ENCODE results near the gene NRG4. TPM values are rescaled to one million over a fixed set of nuclear protein-coding genes. Genes with fewer than 3 reads are reported as not detected.

The NRG4 gene
- total and polyA plus RNA-seq, 9 of the 15 experiments (the other 6 are each of a cell fraction or from before 2014, with no cell fraction given) = 0.33 to 2.5 (median 0.76) TPM

DNA sequence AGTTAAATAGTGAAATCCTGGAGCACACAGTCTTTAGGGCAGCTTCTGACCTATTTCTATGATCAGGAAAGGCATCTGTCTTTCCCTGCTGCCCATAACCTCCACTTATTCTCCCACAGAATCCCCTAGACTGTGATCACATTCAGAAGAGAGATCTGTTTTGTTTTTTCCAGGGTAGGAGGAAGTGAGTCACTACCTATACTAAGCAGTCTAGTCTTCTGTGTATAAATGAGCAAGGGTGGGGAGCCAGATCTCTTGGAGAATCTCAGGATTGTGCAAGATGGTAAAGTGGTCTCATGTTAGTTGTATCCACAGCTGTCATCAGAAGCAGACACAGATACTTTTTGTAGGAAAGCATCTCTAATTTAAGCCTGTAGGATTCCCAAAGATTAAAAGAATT, 120.3 kb downstream of the NRG4 start:
- no peak overlapping the region for H3K4me2 ChIP-seq (ENCODE audit: insufficient read depth, low read length)
- H4K20me1 ChIP-seq (replicated peaks; ENCODE audit: control insufficient read depth, insufficient read depth, low read length) = no peaks in the 10 kb centered on the region
- no peak for FAIRE-seq
- H3K36me3 ChIP-seq (ENCODE audit: control insufficient read depth, insufficient read depth, low read length) = peaks cover 65% of the 10 kb centered on the region
- ChIA-PET CTCF (ENCODE audit: low intra/inter-chr PET ratio) (no interaction called here), POLR2A (interaction anchor here (1.2 to 2.3 kb wide), 3 partner anchors 9 to 12 kb away, joined by 3 to 6 read pairs (median 5); partner anchors contain the start of gene FBXO22)
- no peaks in the 10 kb centered on the region for H3K9me3 ChIP-seq (replicated peaks; ENCODE audit: control insufficient read depth, insufficient read depth, low read depth, low read length)
- H3K9ac ChIP-seq (ENCODE audit: insufficient read depth in 1 of 2, low read depth in 2 of 2, low read length in 2 of 2) = no peak overlapping the region
- no peak overlapping the region for H3K4me3 ChIP-seq
- in situ Hi-C loops (cut with MboI) = no loop called here
- H3K4me1 ChIP-seq (replicated peaks in 1 of 2; ENCODE audit: control insufficient read depth in 2 of 2, insufficient read depth in 2 of 2, low read length in 2 of 2) = 0 out of 5 replicates have a peak, but pooled peaks cover 0 to 3% of the 10 kb centered on the region in 2 experiments
- intact Hi-C loops (cut with micrococcal nuclease) = no loop called here
- H3K27me3 ChIP-seq (ENCODE audit: control insufficient read depth in 2 of 2, insufficient read depth in 2 of 2, low read length in 2 of 2) = no peaks in the 10 kb centered on the region
- BruUV-seq (replicated peaks) = no TSS peak
- H2AFZ ChIP-seq (ENCODE audit: low read depth, low read length) = no peak overlapping the region
- H3K27ac ChIP-seq (ENCODE audit: extremely low read depth, low read depth, low read length) = peak overlapping the region; percentile 47; the same call in 2 of the 3 replicates
- H3K79me2 ChIP-seq (ENCODE audit: control insufficient read depth, insufficient read depth, low read length) = no peaks in the 10 kb centered on the region
- no peak; the same call in 2 of the 3 replicates for ATAC-seq
- H3K9me1 ChIP-seq (ENCODE audit: control insufficient read depth, insufficient read depth, low read length) = no peaks in the 10 kb centered on the region
- no peak for DNase-seq (ENCODE audit: extremely low read depth in 1 of 4, low spot score in 3 of 4)
- TF ChIP-seq, protein P1, sequence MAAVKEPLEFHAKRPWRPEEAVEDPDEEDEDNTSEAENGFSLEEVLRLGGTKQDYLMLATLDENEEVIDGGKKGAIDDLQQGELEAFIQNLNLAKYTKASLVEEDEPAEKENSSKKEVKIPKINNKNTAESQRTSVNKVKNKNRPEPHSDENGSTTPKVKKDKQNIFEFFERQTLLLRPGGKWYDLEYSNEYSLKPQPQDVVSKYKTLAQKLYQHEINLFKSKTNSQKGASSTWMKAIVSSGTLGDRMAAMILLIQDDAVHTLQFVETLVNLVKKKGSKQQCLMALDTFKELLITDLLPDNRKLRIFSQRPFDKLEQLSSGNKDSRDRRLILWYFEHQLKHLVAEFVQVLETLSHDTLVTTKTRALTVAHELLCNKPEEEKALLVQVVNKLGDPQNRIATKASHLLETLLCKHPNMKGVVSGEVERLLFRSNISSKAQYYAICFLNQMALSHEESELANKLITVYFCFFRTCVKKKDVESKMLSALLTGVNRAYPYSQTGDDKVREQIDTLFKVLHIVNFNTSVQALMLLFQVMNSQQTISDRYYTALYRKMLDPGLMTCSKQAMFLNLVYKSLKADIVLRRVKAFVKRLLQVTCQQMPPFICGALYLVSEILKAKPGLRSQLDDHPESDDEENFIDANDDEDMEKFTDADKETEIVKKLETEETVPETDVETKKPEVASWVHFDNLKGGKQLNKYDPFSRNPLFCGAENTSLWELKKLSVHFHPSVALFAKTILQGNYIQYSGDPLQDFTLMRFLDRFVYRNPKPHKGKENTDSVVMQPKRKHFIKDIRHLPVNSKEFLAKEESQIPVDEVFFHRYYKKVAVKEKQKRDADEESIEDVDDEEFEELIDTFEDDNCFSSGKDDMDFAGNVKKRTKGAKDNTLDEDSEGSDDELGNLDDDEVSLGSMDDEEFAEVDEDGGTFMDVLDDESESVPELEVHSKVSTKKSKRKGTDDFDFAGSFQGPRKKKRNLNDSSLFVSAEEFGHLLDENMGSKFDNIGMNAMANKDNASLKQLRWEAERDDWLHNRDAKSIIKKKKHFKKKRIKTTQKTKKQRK (IDR thresholded peaks at IDR 0.05; ENCODE audit: borderline replicate concordance, low read depth, low read length) = no peak
- TF ChIP-seq RAD21 (CRISPR knock-in tag; conservative IDR thresholded peaks at IDR 0.05 in 1 of 2, IDR thresholded peaks at IDR 0.05 in 1 of 2) (no peak), FOSL1 (tag; conservative IDR thresholded peaks at IDR 0.05) (peak; percentile 79), SIRT6 (IDR thresholded peaks at IDR 0.05; ENCODE audit: low read depth, low read length) (no peak), CEBPG (CRISPR knock-in tag; IDR thresholded peaks at IDR 0.05) (no peak), CEBPG (tag; conservative IDR thresholded peaks at IDR 0.05 in 1 of 2, IDR thresholded peaks at IDR 0.05 in 1 of 2) (peak in 1 of 2 experiments; percentile 79; a peak in 2 of 4 replicates), ZNF586 (CRISPR knock-in tag; conservative IDR thresholded peaks at IDR 0.05) (no peak), HSF4 (CRISPR knock-in tag; IDR thresholded peaks at IDR 0.05; ENCODE audit: borderline replicate concordance) (no peak), CAMTA2 (CRISPR knock-in tag; conservative IDR thresholded peaks at IDR 0.05) (no peak), ZNF589 (CRISPR knock-in tag; IDR thresholded peaks at IDR 0.05; ENCODE audit: low read depth) (no peak), NR3C1 (CRISPR knock-in tag; IDR thresholded peaks at IDR 0.05) (no peak), SAP30 (IDR thresholded peaks at IDR 0.05; ENCODE audit: borderline replicate concordance, insufficient read depth, low read depth, low read length, poor library complexity, severe bottlenecking) (no peak)
- TF ChIP-seq, protein P2, sequence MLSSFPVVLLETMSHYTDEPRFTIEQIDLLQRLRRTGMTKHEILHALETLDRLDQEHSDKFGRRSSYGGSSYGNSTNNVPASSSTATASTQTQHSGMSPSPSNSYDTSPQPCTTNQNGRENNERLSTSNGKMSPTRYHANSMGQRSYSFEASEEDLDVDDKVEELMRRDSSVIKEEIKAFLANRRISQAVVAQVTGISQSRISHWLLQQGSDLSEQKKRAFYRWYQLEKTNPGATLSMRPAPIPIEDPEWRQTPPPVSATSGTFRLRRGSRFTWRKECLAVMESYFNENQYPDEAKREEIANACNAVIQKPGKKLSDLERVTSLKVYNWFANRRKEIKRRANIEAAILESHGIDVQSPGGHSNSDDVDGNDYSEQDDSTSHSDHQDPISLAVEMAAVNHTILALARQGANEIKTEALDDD (IDR thresholded peaks at IDR 0.05) = 0 out of 2 replicates have a peak, but pooled peaks have one; percentile 34
- TF ChIP-seq, protein P3, sequence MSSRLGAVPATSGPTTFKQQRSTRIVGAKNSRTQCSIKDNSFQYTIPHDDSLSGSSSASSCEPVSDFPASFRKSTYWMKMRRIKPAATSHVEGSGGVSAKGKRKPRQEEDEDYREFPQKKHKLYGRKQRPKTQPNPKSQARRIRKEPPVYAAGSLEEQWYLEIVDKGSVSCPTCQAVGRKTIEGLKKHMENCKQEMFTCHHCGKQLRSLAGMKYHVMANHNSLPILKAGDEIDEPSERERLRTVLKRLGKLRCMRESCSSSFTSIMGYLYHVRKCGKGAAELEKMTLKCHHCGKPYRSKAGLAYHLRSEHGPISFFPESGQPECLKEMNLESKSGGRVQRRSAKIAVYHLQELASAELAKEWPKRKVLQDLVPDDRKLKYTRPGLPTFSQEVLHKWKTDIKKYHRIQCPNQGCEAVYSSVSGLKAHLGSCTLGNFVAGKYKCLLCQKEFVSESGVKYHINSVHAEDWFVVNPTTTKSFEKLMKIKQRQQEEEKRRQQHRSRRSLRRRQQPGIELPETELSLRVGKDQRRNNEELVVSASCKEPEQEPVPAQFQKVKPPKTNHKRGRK (tag; IDR thresholded peaks at IDR 0.05) = no peak
- TF ChIP-seq, protein P4, sequence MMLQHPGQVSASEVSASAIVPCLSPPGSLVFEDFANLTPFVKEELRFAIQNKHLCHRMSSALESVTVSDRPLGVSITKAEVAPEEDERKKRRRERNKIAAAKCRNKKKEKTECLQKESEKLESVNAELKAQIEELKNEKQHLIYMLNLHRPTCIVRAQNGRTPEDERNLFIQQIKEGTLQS (IDR thresholded peaks at IDR 0.05) = peak; percentile 50; the same call in 1 of the 2 replicates
- TF ChIP-seq, protein P4 (CRISPR knock-in tag; conservative IDR thresholded peaks at IDR 0.05) = no peak
